ENCODE measurements around the gene KLRK1.
"Not testable (repeated sequence)": the region's sequence is repeated elsewhere in the genome, so short reads cannot be mapped to it uniquely, and the experiment has no call there.

The KLRK1 gene

DNA sequence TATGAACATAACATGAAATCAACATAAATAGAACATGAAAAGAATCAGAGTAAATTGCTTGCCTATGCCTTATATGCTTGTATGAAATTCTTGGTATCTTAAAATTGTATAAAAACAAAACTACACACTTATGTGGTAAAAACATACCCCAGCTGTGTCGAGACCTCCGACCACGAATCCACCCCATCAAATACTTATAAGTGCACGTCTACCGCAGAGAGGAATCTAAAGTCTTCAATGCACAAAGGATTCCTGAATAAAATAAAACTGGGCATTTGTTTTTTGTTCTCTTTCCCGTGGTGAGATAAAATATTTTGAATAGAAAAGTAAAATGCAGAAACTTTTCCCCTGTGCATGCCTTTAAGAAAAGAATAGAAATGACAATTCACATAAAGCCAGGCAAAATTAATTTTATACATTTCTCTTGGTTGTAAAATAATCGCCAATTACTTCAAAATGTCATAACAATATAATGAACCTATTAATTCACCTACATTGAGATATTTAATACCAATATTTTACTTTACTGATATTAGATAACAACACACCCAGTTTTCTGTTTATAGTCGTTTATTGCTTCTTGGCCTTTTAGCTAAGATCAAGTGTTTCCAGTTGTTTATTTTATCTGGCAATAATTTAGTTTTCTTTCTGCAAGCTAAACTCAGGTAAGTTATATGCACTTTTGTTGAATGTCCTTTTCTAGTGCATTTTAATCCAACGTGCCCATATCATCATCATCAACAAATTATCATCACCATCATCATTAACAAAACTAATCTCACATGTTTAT is 1.0 kb downstream of the KLRK1 start:
- no peak overlapping the region for H3K27ac ChIP-seq (ENCODE audit: low read length)
- WGBS (ENCODE audit: insufficient coverage, insufficient read length) = 100% methylated on average over 2 of the region's 9 CpGs
- H3K27me3 ChIP-seq (ENCODE audit: control insufficient read depth, insufficient read depth, low read length) = no peaks in the 10 kb centered on the region
- H3K4me1 ChIP-seq (ENCODE audit: control insufficient read depth, insufficient read depth, low read length) = no peaks in the 10 kb centered on the region
- no peak for DNase-seq (ENCODE audit: low read depth, low spot score)
- no peaks in the 10 kb centered on the region for H3K36me3 ChIP-seq (ENCODE audit: control insufficient read depth, insufficient read depth, low read length)
- no peak overlapping the region for H3K4me3 ChIP-seq (ENCODE audit: low read length)
- no peaks in the 10 kb centered on the region for H3K9me3 ChIP-seq (ENCODE audit: control insufficient read depth, insufficient read depth, low read length)

DNA sequence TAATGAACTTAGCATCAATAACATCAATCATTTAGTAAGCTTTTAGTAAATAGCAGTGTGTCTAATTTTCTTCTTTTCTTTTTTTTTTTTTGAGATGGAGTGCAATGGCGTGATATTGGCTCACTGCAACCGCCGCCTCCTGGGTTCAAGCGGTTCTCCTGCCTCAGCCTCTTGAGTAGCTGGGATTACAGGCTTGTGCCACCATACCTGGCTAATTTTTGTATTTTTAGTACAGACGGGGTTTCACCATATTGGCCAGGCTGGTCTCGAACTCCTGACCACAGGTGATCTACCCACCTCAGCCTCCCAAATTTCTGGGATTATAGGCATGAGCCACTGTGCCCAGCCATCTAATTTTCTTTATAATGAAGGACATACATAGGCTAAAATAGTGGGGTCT is 2.3 kb downstream of the KLRK1 start:
- no CpG with 5 or more reads among the region's 6 CpGs for WGBS (ENCODE audit: insufficient coverage, insufficient read length)
- H3K9me3 ChIP-seq (ENCODE audit: control insufficient read depth, insufficient read depth, low read length); H3K36me3 ChIP-seq (ENCODE audit: control insufficient read depth, insufficient read depth, low read length); H3K4me3 ChIP-seq (ENCODE audit: low read length); H3K27me3 ChIP-seq (ENCODE audit: control insufficient read depth, insufficient read depth, low read length); DNase-seq (ENCODE audit: low read depth, low spot score); H3K27ac ChIP-seq (ENCODE audit: low read length); H3K4me1 ChIP-seq (ENCODE audit: control insufficient read depth, insufficient read depth, low read length): not testable (repeated sequence)

DNA sequence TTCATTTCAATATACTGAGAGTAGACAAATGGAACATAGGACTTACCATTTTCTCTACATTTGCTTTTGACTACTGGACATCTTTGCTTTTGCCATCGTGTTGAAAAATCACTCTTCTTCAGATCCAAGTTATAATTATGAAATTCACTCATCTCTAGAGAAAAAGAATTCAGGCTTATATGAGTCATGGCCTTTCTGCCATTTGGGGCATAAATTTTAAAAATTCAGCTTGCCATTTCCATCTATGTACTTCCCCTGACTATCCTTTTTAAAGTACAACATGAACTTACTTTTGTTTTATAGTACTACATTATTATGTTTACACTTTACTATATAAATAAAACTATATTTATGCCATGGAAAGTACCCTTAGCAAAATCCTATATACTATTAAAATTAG is 3.0 kb downstream of the KLRK1 start:
- Histone ChIP-seq H3K9me3 (ENCODE audit: control insufficient read depth, insufficient read depth, low read length) (no peaks in the 10 kb centered on the region), H3K27me3 (ENCODE audit: control insufficient read depth, insufficient read depth, low read length) (no peaks in the 10 kb centered on the region), H3K4me3 (ENCODE audit: low read length) (no peak overlapping the region), H3K36me3 (ENCODE audit: control insufficient read depth, insufficient read depth, low read length) (no peaks in the 10 kb centered on the region), H3K27ac (ENCODE audit: low read length) (no peak overlapping the region), H3K4me1 (ENCODE audit: control insufficient read depth, insufficient read depth, low read length) (no peaks in the 10 kb centered on the region)
- WGBS (ENCODE audit: insufficient coverage, insufficient read length) = no CpG with 5 or more reads among the region's 1 CpG
- DNase-seq (ENCODE audit: low read depth, low spot score) = no peak

DNA sequence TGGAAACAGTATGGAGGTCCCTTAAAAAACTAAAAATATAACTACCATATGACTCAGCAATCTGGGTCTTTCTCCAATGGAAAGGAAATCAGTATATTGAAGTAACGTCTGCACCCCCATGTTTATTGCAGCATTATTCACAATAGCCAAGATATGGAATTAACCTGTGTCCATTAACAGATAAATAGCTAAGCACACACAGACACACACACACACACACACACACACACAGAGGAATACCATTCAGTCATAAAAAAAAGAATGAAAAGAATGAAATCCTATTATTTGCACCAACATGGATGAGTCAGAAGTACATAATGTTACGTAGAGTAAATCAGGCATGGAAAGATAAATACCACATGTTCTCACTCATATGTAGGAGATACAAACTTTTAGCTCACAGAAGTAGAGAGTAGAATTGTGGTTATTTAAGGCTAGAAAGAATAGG is 4.7 kb downstream of the KLRK1 start:
- H3K9me3 ChIP-seq (ENCODE audit: control insufficient read depth, insufficient read depth, low read length) = no peaks in the 10 kb centered on the region
- no peak for DNase-seq (ENCODE audit: low read depth, low spot score)
- no peak overlapping the region for H3K27ac ChIP-seq (ENCODE audit: low read length)
- no CpG with 5 or more reads among the region's 2 CpGs for WGBS (ENCODE audit: insufficient coverage, insufficient read length)
- no peaks in the 10 kb centered on the region for H3K4me1 ChIP-seq (ENCODE audit: control insufficient read depth, insufficient read depth, low read length)
- no peaks in the 10 kb centered on the region for H3K36me3 ChIP-seq (ENCODE audit: control insufficient read depth, insufficient read depth, low read length)
- H3K27me3 ChIP-seq (ENCODE audit: control insufficient read depth, insufficient read depth, low read length) = no peaks in the 10 kb centered on the region
- no peak overlapping the region for H3K4me3 ChIP-seq (ENCODE audit: low read length)

DNA sequence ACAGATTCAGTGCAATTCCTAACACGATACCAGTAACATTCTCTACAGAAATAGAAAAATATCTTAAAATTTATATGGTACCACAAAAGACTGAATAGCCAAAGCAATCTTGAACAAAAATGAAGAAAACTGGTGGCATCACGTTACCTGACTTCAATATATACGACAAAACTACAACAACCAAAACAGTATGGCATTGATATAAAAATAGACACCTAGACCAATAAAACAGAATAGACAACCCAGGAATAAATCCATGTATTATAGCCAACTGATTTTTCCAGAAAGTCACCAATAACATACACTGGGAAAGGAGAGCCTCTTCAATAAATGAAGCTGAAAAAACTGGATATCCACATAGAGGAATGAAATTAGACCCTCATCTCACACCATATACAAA is 5.7 kb downstream of the KLRK1 start:
- Histone ChIP-seq H3K27ac (ENCODE audit: low read length) (no peak overlapping the region), H3K9me3 (ENCODE audit: control insufficient read depth, insufficient read depth, low read length) (no peaks in the 10 kb centered on the region), H3K27me3 (ENCODE audit: control insufficient read depth, insufficient read depth, low read length) (no peaks in the 10 kb centered on the region), H3K4me1 (ENCODE audit: control insufficient read depth, insufficient read depth, low read length) (no peaks in the 10 kb centered on the region), H3K36me3 (ENCODE audit: control insufficient read depth, insufficient read depth, low read length) (no peaks in the 10 kb centered on the region), H3K4me3 (ENCODE audit: low read length) (no peak overlapping the region)
- WGBS (ENCODE audit: insufficient coverage, insufficient read length) = no CpG with 5 or more reads among the region's 3 CpGs
- DNase-seq (ENCODE audit: low read depth, low spot score) = no peak

DNA sequence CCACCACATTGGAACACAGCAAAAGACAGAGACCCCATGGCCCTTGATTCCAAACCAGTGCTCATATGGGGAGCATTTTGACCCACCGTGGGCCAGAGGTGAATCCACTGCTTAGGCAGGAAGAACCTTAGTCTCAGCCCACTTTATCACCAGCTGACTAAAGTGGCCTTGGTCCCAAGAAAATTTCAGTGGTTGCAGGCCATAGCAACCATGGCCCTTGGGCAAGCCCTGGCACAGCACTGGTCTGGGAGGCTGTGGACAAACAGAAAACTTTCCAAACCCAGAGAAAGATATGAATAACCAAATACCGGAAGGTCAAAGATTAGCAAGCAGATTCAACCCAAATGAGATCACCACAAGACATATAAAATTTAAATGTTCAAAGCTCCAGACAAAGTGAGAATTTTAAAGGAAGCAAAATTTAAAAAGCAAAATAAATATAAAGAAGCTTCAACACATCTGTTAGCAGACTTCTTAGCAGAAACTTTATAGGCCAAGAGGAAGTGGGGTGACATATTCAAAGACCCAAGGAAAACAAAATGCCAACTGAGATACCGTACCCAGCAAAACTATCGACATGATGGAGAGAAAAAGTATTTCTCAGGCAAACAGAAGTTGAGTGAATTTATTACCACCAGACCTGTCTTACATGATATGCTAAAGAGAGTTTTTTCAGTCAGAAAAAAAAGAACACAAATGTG is 7.8 kb downstream of the KLRK1 start:
- no peak overlapping the region for H3K4me3 ChIP-seq (ENCODE audit: low read length)
- no peaks in the 10 kb centered on the region for H3K4me1 ChIP-seq (ENCODE audit: control insufficient read depth, insufficient read depth, low read length)
- H3K27ac ChIP-seq (ENCODE audit: low read length) = no peak overlapping the region
- no peaks in the 10 kb centered on the region for H3K9me3 ChIP-seq (ENCODE audit: control insufficient read depth, insufficient read depth, low read length)
- WGBS (ENCODE audit: insufficient coverage, insufficient read length) = no CpG with 5 or more reads among the region's 4 CpGs
- DNase-seq (ENCODE audit: low read depth, low spot score) = no peak
- H3K36me3 ChIP-seq (ENCODE audit: control insufficient read depth, insufficient read depth, low read length) = no peaks in the 10 kb centered on the region
- no peaks in the 10 kb centered on the region for H3K27me3 ChIP-seq (ENCODE audit: control insufficient read depth, insufficient read depth, low read length)

DNA sequence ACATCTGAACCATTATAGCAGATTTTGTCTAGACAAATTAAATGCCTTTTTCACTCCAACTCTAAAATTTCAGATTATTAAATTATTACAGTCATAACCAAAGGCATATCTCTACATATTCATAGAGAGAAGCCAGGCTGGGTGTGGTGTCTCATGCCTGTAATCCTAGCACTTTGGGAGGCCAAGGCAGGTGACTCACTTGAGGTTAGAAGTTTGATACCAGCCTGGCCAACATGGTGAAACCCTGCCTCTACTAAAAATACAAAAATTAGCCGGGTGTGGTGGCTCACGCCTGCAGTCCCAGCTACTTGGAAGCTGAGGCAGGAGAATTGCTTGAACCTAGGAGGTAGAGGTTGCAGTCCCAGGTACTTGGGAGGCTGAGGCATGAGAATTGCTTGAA is 11.1 kb downstream of the KLRK1 start:
- not testable (repeated sequence) for H3K9me3 ChIP-seq (ENCODE audit: control insufficient read depth, insufficient read depth, low read length); H3K27me3 ChIP-seq (ENCODE audit: control insufficient read depth, insufficient read depth, low read length); H3K36me3 ChIP-seq (ENCODE audit: control insufficient read depth, insufficient read depth, low read length); H3K4me3 ChIP-seq (ENCODE audit: low read length); H3K27ac ChIP-seq (ENCODE audit: low read length); DNase-seq (ENCODE audit: low read depth, low spot score); H3K4me1 ChIP-seq (ENCODE audit: control insufficient read depth, insufficient read depth, low read length)
- WGBS (ENCODE audit: insufficient coverage, insufficient read length) = no CpG with 5 or more reads among the region's 2 CpGs

DNA sequence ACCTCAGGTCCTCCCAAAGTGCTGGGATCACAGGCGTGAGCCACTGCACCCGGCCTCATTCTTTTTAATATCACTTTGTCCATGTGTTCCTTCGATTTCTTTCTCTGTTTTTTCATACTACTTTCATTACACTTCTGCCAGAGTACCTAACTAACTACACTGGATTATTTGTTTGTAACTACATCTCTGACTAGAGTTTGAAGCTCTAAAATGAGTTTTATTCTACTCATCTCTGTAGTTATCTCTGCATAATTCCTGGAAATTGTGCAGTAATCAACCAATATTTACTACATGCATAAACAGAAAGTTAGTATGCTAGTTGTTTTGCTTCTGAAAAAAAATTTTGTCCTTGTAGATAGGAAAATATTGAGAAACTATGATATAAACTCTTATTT is 15.2 kb downstream of the KLRK1 start:
- no peak overlapping the region for H3K4me3 ChIP-seq (ENCODE audit: low read length)
- H3K9me3 ChIP-seq (ENCODE audit: control insufficient read depth, insufficient read depth, low read length) = no peaks in the 10 kb centered on the region
- no peaks in the 10 kb centered on the region for H3K27me3 ChIP-seq (ENCODE audit: control insufficient read depth, insufficient read depth, low read length)
- peaks cover 5% of the 10 kb centered on the region for H3K4me1 ChIP-seq (ENCODE audit: control insufficient read depth, insufficient read depth, low read length)
- WGBS (ENCODE audit: insufficient coverage, insufficient read length) = no CpG with 5 or more reads among the region's 3 CpGs
- no peak overlapping the region for H3K27ac ChIP-seq (ENCODE audit: low read length)
- H3K36me3 ChIP-seq (ENCODE audit: control insufficient read depth, insufficient read depth, low read length) = no peaks in the 10 kb centered on the region
- no peak for DNase-seq (ENCODE audit: low read depth, low spot score)

DNA sequence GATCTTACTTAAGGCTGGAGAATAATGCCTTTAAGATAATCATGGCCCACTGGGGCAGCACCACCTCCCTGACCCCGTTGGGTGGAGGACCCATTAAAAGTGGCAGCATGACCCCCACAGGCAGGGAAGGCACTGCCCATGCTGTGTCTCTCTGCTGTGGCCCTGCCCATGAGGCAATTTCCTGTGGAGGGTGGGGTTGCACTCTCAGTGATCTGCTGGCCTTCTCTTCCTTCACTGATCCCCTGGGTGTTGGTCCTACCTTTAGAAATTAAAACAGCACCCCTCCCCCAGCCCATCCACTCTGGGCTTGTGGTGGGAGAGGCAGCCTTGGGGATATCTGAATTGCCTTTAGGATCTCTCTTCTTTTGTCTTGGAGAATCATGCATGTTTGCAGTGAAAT is 17.3 kb downstream of the KLRK1 start:
- WGBS (ENCODE audit: insufficient coverage, insufficient read length) = no CpG with 5 or more reads among the region's 1 CpG
- H3K9me3 ChIP-seq (ENCODE audit: control insufficient read depth, insufficient read depth, low read length) = no peaks in the 10 kb centered on the region
- no peak for DNase-seq (ENCODE audit: low read depth, low spot score)
- no peak overlapping the region for H3K27ac ChIP-seq (ENCODE audit: low read length)
- H3K4me1 ChIP-seq (ENCODE audit: control insufficient read depth, insufficient read depth, low read length) = peaks cover 5% of the 10 kb centered on the region
- no peaks in the 10 kb centered on the region for H3K27me3 ChIP-seq (ENCODE audit: control insufficient read depth, insufficient read depth, low read length)
- no peak overlapping the region for H3K4me3 ChIP-seq (ENCODE audit: low read length)
- H3K36me3 ChIP-seq (ENCODE audit: control insufficient read depth, insufficient read depth, low read length) = no peaks in the 10 kb centered on the region; the same call in 1 of the 2 replicates

DNA sequence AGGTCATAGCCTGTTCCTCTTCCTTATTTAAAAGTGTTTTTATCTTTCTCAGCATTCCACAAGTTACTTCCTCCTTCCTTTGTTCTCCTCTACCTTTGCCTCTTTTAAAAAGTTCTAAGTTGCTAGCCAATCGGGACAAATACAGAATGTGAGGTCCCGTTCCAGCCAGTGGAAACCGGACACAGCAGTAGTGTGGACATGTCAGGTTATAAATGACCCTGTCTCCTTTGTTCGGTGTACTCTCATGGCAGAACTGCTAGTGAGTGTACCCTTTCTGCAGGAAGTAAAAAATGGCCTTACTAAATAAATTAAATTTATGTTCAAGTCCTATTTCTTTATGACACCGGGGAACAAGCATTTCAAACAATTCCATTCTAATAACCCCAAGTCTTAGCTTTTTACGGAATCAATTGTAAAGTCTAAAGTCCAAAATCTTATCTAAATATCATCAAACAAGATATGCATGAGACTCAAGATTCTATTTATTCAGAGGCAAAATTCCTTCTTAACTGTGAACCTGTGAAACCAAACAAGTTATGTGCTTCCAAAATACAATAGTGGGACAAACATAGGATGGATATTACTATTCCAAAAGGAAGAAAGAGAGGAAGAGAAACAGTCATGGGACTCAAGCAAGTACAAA is 17.8 kb downstream of the KLRK1 start:
- not testable (repeated sequence) for H3K4me1 ChIP-seq (ENCODE audit: control insufficient read depth, insufficient read depth, low read length); H3K36me3 ChIP-seq (ENCODE audit: control insufficient read depth, insufficient read depth, low read length); H3K4me3 ChIP-seq (ENCODE audit: low read length); H3K27ac ChIP-seq (ENCODE audit: low read length); H3K27me3 ChIP-seq (ENCODE audit: control insufficient read depth, insufficient read depth, low read length); DNase-seq (ENCODE audit: low read depth, low spot score); H3K9me3 ChIP-seq (ENCODE audit: control insufficient read depth, insufficient read depth, low read length)
- WGBS (ENCODE audit: insufficient coverage, insufficient read length) = no CpG with 5 or more reads among the region's 6 CpGs
